NCI-H2196 (cell line): Measurements from ENCODE around the gene NANOS1.

ENCODE experiments used
- DNase-seq: peaks from one replicate; lab custom pipeline; 2025; ENCODE audit not compliant: unreplicated experiment; lab: John Stamatoyannopoulos, UW

NANOS1 gene

DNA sequence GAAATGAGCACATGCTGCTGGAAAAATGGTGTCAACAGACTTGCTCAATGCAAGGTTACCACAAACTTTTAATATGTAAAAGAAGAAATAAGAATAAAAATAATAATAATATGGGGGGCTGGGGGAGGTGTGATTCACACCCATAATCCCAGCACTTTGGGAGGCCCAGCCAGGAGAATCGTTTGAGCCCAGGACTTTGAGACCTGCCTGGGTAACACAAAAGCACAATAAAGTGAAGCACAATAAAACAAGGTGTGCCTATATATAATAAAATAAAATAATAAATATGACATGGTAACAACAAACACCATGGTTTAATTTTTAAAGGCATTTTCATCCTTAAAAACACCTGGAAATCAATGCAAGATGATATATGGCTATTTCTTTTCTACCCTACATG lies 26.0 kb downstream of the NANOS1 start:
- DNase-seq = no peak

DNA sequence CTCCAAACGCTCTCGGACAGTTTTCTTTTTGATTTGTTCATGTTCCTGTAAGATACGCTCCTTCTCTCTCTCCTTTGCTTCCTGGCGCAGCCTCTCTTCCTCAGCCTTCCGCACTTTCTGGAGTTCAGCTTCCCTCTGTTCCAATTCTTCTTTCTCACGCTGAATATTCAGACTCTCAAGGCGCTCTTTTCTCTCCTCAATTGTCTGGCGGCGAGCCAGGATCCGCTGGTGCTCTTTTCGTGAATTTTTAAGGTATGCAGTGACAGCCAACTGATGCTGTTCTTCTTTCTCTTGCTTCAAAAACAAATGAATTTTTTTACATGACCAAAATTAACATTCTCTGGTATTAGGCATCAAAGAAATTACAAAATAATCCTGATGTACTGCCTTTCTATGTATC lies 28.5 kb downstream of the NANOS1 start:
- DNase-seq = no peak

DNA sequence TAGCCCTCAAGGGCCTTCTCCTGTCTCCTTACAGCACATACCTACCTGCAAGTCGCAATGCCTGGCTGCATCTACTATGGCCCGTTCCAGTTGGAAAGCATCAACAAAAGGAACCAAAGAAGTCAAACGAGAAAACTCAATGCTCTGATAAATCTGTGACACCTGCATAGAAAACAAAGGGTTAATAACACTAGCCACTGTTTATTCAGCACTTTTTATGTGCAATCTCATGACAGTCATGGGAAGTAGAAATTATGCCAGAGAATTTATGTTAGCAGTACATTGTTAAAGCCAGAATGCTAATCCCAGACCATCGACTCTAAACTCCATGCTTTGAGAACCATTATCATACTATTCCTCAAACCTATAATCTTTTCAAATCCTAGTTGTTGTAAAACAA lies 30.0 kb downstream of the NANOS1 start:
- DNase-seq = no peak

DNA sequence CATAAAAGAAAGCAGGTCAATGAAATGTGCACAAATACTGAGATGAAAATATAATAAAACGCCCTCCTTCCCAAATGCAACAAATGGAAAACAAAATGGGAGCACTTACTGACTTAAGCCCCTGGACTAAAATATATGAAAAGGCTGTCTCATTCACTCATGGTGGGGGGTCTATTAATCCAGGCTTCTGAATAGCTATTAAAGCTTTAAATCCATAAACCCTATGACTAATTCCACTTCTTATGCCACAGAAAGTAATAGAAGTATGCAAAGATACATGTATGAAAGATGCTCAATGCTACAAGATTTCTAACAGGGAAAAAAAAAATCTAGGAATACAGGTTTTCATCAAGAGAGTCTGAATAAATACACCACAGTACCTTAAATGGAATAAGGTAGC lies 30.6 kb downstream of the NANOS1 start:
- DNase-seq = no peak

DNA sequence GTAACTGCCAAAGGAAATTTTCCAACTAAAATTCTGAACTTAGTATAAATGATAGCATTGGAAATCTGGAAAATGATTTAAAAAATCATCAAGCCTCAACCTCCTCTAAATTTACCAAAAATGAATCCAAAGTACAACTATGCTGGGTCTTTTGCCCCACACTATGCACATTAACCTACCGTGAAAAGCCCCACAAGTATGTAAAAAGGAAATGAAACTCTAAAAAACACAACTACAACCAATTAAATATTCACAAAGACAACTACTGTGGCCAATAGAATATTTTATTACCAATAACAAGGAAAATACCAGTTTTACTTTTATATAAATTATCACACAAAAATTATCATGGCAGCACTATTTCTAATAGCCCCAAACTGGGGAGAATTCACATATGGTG lies 31.8 kb downstream of the NANOS1 start:
- DNase-seq = no peak

DNA sequence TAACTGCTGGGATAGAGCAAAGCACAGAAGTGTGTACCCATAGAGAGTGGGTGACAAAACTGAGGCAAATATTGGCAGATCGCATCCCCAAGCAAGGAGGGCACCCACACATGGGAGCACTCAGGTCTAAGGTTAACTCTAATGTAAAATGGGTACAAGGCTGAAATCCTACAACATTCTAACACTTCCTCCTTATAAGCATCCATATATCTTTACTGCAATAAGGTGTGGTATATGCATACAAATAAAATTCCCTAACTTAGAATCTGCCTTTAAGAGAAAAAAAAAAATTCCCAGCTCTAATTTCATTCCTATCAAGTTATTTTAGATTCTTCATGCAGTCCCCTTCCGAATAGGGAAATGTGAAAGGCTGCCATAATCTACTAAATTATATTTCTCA lies 32.4 kb downstream of the NANOS1 start:
- no peak for DNase-seq

DNA sequence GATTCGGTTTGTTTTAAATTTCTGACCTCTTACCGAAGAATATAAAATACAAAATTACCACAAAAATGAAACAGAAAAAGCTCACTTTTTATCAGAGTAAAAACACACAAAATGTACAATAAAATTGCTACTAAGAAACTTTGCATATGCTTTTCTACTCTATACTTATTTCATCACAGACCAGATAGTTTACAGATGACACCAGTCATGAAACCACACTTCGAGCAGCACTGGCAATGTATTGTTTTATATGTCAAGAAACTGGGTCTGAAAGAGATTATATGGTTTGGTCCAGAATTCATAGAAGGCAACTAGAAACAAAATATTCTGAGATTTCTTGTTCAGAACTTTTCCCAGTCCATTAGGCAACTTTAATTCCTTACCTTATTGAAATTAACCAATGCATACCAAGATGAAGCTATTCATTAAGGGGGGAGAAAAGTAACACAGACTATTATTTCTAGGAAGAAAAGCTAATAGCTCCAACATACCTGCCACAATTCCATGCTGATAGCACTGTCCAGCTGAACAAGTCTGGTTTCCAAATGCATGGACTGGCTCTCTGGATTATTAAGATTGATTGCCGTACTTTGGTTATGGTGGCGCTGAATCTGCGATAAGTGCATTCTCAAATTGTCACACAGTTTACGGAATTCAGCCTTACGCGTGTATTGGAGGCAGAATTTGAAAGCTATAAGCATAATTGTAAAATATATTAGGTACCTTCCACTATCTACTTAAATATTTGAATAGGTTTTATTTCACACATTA lies 41.1 kb downstream of the NANOS1 start:
- DNase-seq = no peak

DNA sequence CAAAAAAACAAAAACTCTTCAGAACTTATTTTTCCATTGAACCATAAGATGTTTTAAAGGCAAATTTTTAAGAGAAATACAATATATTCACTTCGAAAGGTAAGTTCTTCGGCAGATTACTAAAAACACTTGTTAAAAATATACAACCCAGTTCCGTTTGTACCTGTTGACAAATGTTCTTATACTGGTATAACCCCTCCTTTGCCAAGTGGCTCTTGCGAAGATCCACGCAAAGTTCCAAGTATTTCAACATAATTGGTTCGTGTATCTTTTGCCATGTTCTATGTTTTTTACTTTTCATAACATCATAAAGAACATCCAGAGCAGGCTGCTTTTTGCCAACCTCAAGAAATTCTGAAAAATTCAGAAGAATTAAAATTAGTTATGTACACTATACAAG lies 44.1 kb downstream of the NANOS1 start:
- DNase-seq = no peak

DNA sequence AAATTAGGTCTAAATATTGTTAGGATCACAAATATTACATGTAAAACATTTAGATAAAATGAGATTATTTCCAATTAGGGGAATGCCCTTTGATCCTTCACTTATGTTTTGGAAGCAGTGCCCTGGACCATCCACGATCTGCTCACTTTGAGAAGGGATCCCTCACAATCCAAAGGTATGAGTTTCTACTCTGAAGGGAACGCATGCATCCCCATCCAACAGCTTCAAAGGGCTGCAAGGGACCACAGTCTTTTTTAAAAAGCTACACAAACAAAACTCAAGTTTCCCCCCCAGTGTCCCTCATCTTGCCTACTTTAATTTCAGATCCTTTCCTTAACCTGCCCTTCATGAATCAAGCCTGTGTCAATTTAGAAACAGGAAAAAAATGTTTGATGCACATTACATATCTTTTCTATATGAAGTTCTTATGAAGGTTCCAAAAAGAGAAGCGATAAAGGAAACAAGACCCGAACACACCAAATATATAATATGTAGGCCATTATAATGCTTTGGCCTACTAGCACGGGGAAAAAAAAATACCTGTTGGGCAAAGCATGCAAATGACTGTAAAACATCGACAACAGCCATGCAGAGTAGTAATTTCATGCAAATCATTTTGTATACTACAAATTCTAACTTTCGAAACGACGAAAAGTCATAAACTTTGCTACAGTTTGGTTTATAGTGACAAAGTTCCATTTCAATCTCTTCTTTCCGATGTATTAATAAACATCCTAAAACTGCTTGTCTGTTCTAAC lies 49.1 kb downstream of the NANOS1 start:
- no peak for DNase-seq

DNA sequence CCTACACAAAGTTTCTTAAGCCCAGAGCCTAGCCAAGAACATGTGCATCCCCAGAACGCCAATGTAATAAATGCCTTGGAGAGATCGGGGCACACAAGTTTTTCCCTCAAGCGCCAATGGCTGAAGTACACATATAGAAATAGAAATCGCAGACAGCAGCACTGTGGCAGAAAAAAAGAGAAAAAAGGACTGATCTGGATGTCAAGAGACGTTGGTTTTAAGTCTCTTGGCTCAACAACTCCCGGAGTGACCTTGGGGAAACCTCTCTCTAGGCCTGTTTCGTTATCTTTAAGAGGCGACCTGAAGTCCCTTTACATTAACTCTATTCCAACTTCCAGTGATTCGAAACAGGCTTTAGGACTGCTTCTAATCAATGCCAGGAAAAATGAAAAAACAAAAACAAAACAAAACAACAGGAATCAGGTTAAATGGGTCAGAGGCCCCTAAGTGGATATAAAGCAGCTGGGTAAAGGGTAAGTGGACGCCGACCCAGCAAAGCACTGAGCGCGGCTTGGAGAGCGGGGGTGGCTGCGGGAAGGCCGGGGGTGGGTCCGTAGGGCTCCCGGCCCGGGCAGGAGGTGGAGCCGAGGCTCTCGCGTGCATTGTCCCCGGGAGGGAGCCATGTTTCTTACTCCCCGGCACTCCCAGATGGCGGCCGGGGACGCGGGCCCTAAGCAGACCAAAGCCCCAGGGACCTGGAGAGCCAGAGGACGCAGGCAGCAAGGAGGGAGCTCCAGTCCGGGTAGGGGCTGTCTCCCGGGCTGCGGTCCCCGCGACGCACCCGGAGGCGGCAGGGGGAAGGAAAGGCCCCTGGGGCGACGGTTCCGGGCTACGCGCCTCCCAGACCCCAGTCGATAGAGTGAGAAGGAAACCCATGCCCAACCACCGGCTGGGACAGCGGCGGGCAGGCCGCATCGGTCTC lies 50.3 kb downstream of the NANOS1 start:
- DNase-seq = peak; percentile 2

DNA sequence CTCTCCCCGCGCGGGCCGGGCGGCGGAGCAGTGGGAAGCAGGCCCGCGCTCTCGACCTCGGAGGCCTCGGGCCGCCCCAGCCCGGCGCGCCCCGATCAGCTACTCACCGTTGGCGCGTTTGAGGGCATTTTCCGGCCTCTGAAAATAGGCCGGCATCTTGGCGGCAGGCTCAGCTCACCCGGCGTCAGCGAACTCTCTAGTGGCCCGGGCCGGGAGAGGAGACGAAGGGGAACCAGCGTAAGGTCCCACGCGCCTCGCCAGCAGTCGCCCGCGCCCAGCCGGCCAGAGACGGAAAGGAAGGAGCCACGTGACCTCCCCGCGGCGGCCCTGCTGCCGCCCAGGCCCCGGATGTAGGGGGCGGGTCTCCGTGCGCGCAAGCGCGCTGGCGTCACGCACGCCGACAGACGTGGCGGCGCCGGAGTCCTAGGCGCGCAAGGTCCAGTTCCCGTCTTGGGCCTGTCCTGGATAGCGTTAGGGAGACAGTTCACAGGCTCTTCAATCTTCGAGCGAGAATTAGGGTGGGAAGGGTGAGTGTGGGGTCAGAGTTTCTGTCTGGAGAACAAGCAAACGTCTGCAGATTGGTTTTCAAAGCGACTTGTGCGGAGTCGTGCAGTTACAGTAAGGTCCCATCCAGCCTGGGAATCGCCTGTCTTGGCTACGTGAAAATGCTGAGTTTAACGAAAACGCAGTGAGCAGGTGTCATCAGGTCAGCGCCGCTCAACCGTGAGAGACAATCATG lies 51.2 kb downstream of the NANOS1 start, which contains the start of gene EIF3A:
Gene EIF3A, minus strand, starts transcription at position 297 of the 739 bp plus-strand sequence. Its CDS starts 141 bp downstream, at position 156.
- peak; percentile 81 for DNase-seq
